VCaP (cell line): ENCODE results near the gene IMPDH1.

ENCODE experiments used
- H3K27ac ChIP-seq: fragments of 450-650 bp; 2 replicates; pipeline ENCODE4 v1.5.1; 2017
- CTCF ChIP-seq: fragments of 450-650 bp; conservative IDR thresholded peaks from 2 replicates; pipeline ENCODE4 v1.5.1; 2017; ENCODE audit warnings: mild to moderate bottlenecking, moderate library complexity

IMPDH1 gene

DNA sequence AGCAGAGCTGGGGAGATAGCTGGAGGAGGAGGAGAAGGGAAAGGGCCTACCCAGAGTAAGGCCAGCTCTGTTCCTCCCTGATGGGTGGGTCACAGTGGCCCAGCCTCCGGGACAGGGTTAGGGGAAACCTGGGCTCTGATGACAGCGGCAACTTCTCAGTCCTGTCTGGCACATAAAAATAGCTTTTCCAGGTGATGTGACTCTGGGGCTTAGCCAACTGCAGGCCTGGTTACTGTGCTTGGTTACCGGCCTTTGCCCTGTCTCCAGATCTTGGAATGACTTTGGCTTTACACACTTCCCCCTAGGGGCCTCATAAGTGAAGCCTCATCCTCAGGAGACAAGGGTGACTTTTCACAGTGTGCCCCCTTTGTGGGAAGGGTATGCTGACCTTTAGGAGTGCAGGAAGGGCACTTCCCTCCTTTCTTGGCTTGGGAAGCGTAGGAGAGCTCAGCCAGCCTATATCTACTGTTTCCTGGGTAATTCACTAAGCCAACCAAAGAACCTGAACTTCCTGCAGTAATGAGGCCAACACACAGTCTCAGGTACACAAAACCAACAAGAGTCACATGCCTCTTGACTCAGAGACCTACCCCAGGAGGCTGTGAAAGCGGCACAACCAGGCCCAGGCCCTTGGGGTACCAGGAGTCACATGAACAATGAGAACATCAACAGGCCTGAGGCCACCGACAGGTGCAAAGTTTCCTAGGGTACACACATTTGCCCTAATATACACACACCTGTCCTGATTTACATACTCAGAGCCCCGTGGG is 34.2 kb upstream of the IMPDH1 start:
- H3K27ac ChIP-seq, result no peak overlapping the region; the same call in 1 of the 2 replicates
- no peak for TF ChIP-seq CTCF

DNA sequence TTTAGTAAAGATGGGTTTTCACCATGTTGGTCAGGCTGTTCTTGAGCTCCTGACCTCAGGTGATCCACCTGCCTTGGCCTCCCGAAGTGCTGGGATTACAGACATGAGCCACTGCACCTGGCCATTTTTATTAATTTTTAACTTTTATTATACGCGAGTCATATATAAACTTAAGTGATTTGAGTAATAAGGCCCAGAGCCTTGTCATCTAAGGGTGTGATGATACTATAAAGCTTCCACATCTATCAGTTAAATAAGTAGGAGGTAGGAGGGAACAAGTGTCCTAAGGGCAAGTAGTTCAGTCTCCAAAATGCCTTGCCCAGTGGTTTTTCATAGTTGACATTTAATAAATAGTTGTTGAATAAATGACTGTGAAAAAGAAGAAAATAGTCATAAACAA is 32.6 kb upstream of the IMPDH1 start:
- no peak overlapping the region for H3K27ac ChIP-seq
- no peak for TF ChIP-seq CTCF

DNA sequence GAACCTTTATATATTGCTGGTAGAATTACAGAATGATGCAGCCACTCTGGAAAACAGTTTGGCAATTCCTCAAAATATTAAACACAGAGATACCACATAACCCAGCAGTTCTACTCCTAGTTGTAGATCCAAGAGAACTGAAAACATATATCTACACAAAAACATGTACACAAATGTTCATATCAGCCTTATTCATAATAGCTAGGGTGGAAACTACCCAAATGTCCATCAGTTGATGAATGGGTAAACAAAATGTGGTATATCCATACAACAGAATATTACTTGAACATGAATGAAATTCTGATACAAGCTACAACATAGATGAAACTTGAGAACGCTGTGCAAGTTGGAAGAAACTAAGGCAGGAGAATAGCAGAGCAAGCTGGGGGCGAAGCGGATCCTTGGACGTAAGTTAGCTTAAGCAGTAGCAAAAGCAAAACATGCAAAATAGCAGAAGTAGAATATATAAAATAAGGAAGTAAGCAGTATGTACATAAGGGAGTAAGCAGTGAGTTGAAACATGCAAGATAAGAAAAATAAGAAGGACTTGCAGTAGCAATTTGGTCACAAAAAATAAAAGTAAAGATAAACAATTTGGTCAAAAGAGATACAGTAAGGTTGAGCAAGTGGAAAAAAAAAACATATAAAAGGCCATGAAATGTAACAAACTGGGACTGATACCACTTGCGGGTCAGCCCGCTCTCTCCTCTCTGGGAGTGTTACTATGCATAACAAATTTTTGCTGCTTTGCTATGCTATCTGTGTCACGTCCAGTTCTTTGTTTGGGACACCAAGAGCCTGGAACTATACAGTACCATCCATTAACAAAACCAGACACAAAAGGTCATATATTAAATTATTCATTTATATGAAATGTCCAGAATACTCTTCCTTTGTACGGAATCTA is 27.9 kb upstream of the IMPDH1 start:
- no peak overlapping the region for H3K27ac ChIP-seq
- TF ChIP-seq CTCF, result no peak

DNA sequence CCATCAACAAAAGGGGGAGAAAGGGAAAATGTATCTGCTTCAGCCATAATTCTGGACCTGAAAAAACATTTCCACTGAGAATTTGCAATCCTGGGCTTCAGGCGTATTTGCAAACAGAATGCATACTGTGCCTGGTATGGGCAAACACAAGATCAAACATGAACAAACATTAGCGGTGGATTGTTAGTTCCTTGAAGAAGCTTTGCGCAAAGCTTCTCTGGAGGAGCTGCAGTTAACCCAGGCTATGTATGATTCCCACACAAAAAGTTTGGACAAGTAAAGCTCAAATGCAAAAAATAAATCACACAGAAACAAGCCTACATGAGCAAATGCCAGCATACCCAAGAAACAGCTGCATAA is 25.5 kb upstream of the IMPDH1 start:
- H3K27ac ChIP-seq, result peak overlapping the region; percentile 72
- TF ChIP-seq CTCF, result no peak

DNA sequence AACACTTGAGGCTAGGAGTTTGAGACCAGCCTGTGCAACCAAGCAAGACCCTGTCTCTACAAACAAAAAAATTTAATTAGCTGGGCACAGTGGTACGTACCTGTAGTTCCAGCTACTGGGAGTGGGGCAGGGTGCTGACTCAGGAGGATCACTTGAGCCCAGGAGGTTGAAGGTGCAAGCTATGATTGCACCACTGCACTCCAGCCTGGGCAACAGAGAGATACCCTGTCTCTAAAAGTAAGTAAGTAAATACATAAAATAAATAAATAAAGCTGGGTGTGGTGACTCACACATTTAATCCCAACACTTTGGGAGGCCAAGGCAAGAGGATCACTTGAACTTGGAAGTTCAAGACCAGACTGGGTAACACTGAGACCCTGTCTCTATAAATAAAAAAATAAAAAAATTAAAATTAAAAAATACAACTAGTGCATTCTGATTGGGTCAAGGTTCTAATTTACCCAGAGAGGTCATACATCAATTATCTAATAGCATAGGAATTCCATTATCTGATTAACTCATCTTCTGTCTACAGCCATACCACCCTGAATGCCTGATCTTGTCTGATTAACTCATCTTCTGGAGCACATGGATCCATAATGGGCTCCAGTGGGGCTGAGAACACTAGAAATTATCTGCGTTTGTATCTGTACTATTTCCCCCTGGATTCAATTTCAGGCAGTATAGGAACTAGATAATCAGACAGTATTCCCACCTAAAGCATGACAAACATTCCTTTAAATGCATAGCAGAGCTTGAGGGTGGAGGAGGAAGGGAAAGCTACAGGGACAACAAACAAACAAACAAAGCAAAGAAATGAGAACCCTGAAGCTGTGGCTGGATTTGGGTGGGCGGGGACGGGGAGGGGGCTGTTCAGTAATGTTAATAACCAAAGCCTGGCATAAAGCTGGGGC is 24.9 kb upstream of the IMPDH1 start:
- TF ChIP-seq CTCF, result no peak
- H3K27ac ChIP-seq, result peak overlapping the region; percentile 72

- no peak for TF ChIP-seq CTCF
- H3K27ac ChIP-seq, result no peak overlapping the region
These were observed 22.0 kb upstream of the IMPDH1 start for GRCh38 chr7:128431754-128432153.
